OCI-LY3 (cell line): ENCODE results near the gene GIT1.

Experiments used
- H2AFZ ChIP-seq: fragments of 200-600, 300-600 bp; shearing (Covaris generic); 2 replicates; pipeline ENCODE4 v1.6.0; 2014; ENCODE audit warnings: antibody characterized with exemption, low read depth, low read length
- H3K27ac ChIP-seq: fragments of 200-600, 300-600 bp; sonication (generic); 2 replicates; pipeline ENCODE4 v1.5.1; 2014; ENCODE audit warnings: mild to moderate bottlenecking, low read length, moderate library complexity, mixed read lengths
- H3K27me3 ChIP-seq: fragments of 200-600, 300-600 bp; sonication (generic); 2 replicates; pipeline ENCODE4 v1.6.1; 2014; ENCODE audit warnings: low read depth, low read length, mixed read lengths
- H3K36me3 ChIP-seq: fragments of 200-600, 300-600 bp; sonication (generic); replicated peaks from 2 replicates; pipeline ENCODE3; 2014; ENCODE audit warnings: low read depth, low read length, mixed read lengths
- H3K4me1 ChIP-seq: fragments of 300-600, 200-600 bp; sonication (generic); 2 replicates; pipeline ENCODE4 v1.6.1; 2014; ENCODE audit warnings: low read length, mixed read lengths
- H3K4me2 ChIP-seq: fragments of 200-600, 300-600 bp; sonication (generic); 2 replicates; pipeline ENCODE4 v1.6.1; 2014; ENCODE audit warnings: low read length, mixed read lengths
- H3K4me3 ChIP-seq: fragments of 300-600, 200-600 bp; sonication (generic); 2 replicates; pipeline ENCODE4 v1.5.1; 2014; ENCODE audit warnings: antibody characterized with exemption, mild to moderate bottlenecking, low read length, moderate library complexity
- H3K79me2 ChIP-seq: fragments of 300-600, 200-600 bp; shearing (Covaris generic); 2 replicates; pipeline ENCODE4 v1.6.1; 2014; ENCODE audit warnings: mild to moderate bottlenecking, low read length, mixed read lengths
- H3K9ac ChIP-seq: fragments of 300-600, 200-600 bp; shearing (Covaris generic); 2 replicates; pipeline ENCODE4 v1.6.0; 2014; ENCODE audit warnings: mild to moderate bottlenecking, low read length, moderate library complexity
- H3K9me3 ChIP-seq: fragments of 200-600, 300-600 bp; shearing (Covaris generic); 2 replicates; pipeline ENCODE4 v1.6.1; 2014; ENCODE audit warnings: low read length, mixed read lengths; ENCODE audit not compliant: insufficient read depth
- H4K20me1 ChIP-seq: fragments of 200-600, 300-600 bp; sonication (generic); 2 replicates; pipeline ENCODE4 v1.6.1; 2016; ENCODE audit warnings: low read length, mixed read lengths; ENCODE audit not compliant: insufficient read depth
- CTCF ChIP-seq: fragments of 200-600, 300-600 bp; sonication (generic); IDR thresholded peaks from 2 replicates; pipeline ENCODE4 v1.5.1; 2014; ENCODE audit warnings: antibody characterized with exemption, low read length, low read depth
- EZH2phosphoT487 ChIP-seq: fragments of 200-600 bp; shearing (Covaris generic); IDR thresholded peaks from 2 replicates; pipeline ENCODE4 v1.6.1; 2018; ENCODE audit warnings: antibody characterized with exemption, mixed run types, low read depth

The GIT1 gene

GRCh38 chr17:29579866-29580771 is 9.3 kb downstream of the GIT1 start:
- Histone ChIP-seq H3K36me3 (peaks cover 51% of the 10 kb centered on the region), H4K20me1 (no peaks in the 10 kb centered on the region; the same call in 1 of the 2 replicates), H3K27ac (peak overlapping the region; percentile 57), H3K9ac (no peak overlapping the region; the same call in 1 of the 2 replicates), H3K4me2 (0 out of 2 replicates have a peak overlapping the region, but pooled peaks have one; percentile 5), H2AFZ (no peak overlapping the region), H3K9me3 (no peaks in the 10 kb centered on the region), H3K4me3 (no peak overlapping the region), H3K27me3 (no peaks in the 10 kb centered on the region), H3K4me1 (peaks cover 15% of the 10 kb centered on the region), H3K79me2 (peaks cover 22% of the 10 kb centered on the region)
- TF ChIP-seq CTCF (peak; percentile 93), EZH2phosphoT487 (no peak)

- H3K4me1 ChIP-seq: peaks cover 14% of the 10 kb centered on the region
- H3K79me2 ChIP-seq: peaks cover 9% of the 10 kb centered on the region
- H3K36me3 ChIP-seq: peaks cover 50% of the 10 kb centered on the region
- TF ChIP-seq CTCF (no peak), EZH2phosphoT487 (no peak)
- no peaks in the 10 kb centered on the region for H3K27me3 ChIP-seq
- H3K27ac ChIP-seq: no peak overlapping the region
- H4K20me1 ChIP-seq: no peaks in the 10 kb centered on the region
- no peak overlapping the region for H3K9ac ChIP-seq
- H3K4me3 ChIP-seq: no peak overlapping the region
- H3K9me3 ChIP-seq: no peaks in the 10 kb centered on the region
- no peak overlapping the region for H2AFZ ChIP-seq
- no peak overlapping the region for H3K4me2 ChIP-seq
Observed at GRCh38 chr17:29578626-29579485, 10.6 kb downstream of the GIT1 start.

- no peak overlapping the region for H2AFZ ChIP-seq
- H3K9me3 ChIP-seq: no peaks in the 10 kb centered on the region
- TF ChIP-seq CTCF: no peak
- TF ChIP-seq EZH2phosphoT487: no peak
- H3K9ac ChIP-seq: no peak overlapping the region
- no peak overlapping the region for H3K4me2 ChIP-seq
- peaks cover 37% of the 10 kb centered on the region for H3K36me3 ChIP-seq
- H3K4me3 ChIP-seq: no peak overlapping the region
- H3K4me1 ChIP-seq: peaks cover 22% of the 10 kb centered on the region
- no peaks in the 10 kb centered on the region for H4K20me1 ChIP-seq
- no peaks in the 10 kb centered on the region for H3K79me2 ChIP-seq
- no peaks in the 10 kb centered on the region for H3K27me3 ChIP-seq
- no peak overlapping the region for H3K27ac ChIP-seq
Observed at GRCh38 chr17:29577385-29578211, 11.8 kb downstream of the GIT1 start.
